HG03095 (cell line): Measurements from ENCODE around the gene ERC1.
"Not testable (repeated sequence)": the region's sequence is repeated elsewhere in the genome, so short reads cannot be mapped to it uniquely, and the experiment has no call there.

Experiments
- ATAC-seq: cut with Tn5 transposase; IDR thresholded peaks from one replicate; pipeline ENCODE4 v1.9.1; 2021; ENCODE audit warnings: moderate library complexity; ENCODE audit not compliant: unreplicated experiment

The ERC1 gene

DNA sequence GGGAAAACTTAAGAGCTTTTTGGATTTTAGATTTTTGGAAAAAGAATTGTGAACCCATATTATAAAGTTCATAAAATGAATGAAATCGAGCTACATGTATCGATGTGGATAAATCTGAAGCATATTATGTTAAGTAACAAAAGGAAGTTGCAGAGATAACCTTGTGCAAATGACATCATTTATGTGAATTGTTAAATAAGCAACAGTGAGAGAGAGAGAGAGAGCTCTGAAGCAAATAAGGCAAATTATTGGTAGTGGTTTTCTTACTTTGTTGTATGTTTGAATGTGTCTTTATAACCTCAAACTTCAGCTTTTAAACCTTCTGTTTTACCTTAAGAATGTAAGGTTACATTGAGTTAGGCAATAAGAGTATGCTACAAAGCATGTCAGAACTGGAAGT, 78.8 kb downstream of the ERC1 start:
- ATAC-seq = no peak

DNA sequence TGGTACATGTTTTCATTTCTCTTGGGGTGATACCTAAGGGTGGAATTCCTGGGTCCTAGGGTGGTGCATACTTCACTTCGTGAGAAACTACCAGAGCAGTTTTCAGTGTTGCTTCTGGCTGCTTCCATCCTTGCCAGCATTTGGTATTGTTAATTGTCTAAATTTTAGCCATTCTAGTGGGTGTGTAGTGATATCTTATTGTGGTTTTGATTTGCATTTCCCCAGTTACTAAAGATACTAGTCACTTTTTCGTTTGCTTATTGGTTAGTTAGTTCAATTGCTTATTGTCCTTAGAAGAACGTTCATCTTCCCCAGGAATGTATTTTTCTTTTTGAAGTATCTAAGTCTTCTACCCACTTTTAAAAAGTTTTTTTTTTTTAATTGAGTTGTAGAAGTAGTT, 80.2 kb downstream of the ERC1 start:
- ATAC-seq = no peak

DNA sequence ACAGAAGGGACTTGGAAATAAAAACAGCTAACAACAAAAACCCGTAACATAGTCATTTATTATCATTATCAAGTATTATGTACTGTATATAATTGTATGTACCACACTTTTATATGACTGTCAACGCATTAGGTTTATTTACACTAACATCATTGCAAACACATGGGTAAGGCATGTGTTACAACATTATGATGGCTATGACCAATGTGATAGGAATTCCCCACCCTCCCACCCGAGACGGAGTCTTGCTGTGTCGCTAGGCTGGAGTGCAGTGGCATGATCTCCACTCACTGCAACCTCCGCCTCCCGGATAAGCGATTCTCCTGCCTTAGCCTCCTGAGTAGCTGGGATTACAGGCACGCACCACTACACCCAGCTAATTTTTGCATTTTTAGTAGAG, 82.6 kb downstream of the ERC1 start:
- no peak for ATAC-seq

DNA sequence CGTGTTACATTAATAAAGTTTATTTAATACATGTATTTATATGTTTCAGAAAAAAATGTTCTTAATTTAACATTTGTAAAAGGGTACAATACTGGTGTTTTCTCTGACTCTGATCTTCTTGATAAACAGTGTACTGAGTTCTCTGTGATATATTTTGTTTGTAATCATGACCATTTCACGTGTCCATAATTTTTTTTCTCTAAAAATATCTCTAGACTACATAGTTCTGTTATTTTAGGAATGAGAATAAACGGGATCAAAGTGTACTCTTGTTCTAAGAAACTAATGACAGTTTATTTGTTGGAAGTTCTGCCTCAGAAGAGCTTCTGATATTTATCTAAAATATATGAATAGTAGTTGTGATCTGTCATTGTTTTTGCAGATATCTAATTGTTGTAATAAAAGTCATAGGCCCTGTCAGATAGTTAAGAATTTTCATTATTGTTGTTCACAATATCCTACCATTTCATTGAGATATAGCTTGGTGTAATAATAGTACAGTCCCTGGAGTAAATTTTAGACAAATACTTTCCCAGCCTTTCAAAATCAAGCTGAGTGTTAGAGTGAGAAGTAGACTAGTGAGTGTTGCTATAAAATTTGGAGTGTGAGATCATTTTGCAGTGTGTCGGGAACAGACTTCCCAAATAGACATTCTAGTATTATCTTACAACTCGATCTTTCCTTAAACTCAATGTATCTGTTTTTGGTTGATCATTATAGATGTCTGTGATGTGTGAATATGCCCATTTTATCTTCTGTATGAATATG, 86.2 kb downstream of the ERC1 start:
- ATAC-seq = no peak

DNA sequence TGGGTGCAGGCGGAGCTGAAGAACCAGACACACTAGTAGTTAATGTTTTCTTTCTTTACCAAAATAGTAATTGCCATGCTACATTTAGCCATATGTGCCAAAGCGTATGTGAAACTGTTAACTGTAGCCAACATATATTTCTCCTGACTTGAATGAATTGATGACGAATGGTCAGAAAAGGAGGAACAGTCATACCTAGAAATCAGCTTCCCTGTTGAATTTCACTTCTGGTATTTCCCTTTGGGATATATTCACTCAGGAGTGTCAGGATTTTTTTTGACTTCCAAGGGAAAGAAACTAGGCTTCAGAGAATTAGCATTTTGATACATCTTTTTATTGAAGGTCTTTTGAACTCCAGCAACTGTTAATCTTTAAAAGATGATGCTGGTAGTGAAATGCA, 87.0 kb downstream of the ERC1 start:
- ATAC-seq = no peak

DNA sequence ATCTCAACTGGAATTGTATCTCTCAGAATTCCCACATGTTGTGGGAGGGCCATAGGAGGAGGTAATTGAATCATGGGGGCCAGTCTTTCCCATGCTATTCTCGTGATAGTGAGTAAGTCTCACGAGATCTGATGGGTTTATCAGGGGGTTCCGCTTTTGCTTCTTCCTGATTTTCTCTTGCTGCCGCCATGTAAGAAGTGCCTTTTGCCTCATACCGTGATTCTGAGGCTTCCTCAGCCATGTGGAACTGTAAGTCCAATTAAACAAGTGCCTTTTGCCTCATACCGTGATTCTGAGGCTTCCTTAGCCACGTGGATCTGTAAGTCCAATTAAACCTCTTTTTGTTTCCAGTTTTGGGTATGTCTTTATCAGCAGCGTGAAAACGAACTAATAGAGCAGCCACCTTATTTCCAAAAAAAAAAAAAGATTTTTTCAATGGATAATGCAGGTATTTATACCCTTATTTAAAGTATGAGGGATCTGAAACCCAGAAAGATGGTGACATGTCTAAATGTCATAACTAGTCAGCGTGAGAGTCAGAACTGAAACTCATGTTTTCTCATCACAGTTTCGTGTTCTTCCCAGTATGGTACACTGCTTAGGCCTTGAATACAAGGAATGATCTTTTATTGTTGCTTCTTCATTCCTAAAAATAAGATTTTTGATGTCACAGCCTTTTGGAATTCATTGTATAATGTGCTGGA, 89.6 kb downstream of the ERC1 start:
- no peak for ATAC-seq

DNA sequence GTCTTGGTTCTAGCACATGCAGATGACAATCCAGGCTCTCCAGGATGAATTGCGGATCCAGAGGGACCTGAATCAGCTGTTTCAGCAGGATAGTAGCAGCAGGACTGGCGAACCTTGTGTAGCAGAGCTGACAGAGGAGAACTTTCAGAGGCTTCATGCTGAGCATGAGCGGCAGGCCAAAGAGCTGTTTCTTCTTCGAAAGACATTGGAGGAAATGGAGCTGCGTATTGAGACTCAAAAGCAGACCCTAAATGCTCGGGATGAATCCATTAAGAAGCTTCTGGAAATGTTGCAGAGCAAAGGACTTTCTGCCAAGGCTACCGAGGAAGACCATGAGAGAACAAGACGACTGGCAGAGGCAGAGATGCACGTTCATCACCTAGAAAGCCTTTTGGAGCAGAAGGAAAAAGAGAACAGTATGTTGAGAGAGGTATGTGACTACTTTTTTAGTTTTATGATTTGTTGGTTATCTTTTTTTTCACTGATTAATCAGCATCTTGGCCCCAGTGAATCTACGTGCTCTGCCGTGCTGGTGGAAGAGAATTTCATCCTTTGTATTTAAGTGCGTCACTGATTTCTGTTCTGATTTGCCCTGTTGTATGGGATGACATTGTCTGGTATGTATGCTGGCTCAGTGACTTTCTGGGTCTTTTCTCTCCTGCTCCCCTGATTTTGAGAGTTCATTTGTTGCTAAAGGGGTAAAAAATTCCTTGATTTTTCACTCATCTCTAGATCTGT, 92.3 kb downstream of the ERC1 start:
- no peak for ATAC-seq

DNA sequence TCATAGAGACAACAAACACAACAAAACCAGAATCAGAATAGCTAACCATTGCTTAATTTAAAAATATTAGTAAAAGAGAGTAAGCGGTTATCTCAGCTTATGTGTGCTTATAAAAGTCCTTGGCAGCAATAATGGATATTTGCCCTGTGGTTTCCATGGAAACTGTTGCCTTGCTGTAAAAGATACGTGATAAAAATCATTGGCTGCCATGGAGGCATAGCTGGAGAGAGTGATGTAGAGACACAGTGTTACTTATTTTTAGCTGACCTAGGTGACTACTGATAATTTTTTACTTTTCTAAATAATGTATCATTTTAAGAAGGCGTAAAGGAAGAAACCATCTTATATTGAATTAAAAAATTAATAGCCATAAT, 92.9 kb downstream of the ERC1 start:
- ATAC-seq = no peak

DNA sequence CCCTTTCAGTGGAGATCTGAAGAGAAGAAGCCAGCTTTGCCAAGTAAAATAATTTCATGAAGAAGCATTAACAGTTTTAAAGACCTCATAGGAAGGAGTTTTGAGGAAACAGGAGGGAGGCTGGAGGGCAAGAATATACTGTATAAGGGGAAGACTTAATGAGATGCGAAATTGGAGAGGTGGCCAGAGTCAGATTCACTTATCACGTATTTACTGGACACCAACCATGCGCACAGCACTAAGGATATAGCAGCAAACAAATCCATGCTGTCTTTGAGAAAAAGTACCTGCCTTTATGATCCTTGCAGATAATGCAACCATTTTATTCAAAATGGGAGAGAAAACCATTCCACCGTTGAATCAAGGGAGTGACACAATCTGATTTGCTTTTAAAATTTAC, 100.3 kb downstream of the ERC1 start:
- no peak for ATAC-seq

DNA sequence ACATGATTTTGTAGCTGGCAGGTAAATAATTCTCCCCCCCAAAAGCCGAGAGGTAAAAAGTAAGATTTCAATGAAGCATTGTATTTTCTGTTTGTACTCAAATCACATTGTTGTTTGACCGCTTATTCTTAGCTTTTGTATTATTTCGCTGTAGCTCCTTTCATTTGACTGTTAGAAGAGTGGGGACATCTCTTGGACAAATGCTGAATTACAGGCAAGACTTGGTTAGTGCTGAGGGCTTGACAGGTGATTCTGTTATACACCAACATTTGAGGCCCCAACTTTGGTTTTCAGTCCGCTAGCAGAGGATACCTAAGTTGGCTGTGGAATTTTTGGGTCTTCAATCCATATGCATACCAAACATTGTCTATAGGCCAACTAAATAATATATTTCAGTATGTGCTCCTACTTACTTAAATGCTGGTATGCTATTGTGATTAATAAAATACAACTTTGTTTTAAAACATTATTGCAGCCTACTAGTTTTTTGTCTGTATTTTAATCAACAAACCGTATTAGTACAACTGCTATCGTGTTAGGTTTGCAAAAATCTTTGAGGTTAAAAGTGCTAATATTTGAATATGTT, 102.2 kb downstream of the ERC1 start:
- no peak for ATAC-seq

DNA sequence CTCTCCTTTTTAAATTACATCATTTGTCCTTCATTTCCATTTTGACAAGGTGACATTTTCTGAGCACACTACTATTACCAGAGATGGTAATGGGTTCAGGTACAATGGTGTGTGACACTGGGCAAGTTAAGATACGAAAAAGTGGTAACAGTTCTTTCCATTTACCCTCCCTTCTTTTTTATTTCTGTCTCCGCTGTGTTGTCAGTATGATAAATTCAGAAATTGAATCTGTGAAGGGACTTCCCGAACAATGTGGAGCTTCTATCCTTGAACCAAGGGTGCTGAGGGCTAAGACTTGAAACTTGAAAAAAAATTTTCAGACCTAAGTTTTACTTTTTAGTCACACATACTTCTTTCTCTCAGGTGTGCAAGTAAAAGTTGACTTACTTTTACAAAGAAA, 103.7 kb downstream of the ERC1 start:
- no peak for ATAC-seq

DNA sequence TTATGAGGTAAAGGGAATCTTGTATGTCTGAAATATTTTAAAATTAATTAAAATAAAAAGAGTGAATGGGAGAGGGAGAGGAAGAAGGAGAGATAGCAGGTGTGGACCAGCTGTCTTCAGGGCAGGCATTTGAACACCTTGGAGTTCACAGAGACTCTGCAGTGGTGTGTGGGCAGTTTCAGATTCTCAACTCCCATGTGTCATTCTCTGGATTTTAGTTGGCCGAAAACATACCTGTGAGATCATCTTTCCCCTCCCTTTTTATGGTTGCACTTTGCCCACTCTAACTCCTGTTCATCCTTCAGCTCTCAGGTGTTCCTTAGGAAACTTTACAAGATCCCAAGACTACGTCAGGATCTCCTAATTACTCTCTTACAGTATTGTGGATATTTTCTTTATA, 108.1 kb downstream of the ERC1 start:
- ATAC-seq = no peak

DNA sequence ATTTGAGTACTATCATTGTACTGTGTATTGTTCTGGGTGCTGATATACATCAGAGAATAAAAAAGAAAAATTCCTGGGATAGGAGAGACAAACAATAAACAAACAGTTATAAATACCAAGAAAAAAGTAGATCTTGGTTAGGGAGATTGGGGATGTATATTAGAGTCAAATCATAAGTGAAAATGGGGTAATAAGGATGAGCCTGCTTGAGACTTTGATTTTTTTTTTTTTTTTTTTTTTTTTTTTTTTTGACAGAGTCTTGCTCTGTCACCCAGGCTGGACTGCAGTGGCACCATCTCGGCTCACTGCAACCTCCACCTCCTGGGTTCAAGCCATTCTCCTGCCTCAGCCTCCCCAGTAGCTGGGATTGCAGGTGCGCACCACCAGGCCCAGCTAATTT, 108.6 kb downstream of the ERC1 start:
- not testable (repeated sequence) for ATAC-seq

DNA sequence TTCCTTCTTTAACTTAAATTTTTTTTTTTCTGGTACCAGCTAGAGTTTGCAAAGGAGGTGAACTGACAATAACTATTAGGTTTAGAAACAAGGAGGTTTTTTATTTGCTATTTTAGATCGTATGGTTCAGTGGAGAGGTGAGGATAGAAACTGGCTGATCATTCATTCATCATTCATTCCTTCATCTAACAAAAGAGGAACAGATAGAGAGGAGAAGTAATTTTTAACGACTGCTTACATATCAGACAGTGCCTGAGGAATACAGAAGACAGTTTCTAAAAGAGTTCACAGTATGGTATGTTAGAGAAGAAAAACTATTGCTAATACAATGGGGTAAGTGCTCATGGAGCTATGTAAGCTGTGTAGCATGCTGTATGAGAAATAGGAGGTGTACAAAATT, 111.1 kb downstream of the ERC1 start:
- ATAC-seq = no peak

DNA sequence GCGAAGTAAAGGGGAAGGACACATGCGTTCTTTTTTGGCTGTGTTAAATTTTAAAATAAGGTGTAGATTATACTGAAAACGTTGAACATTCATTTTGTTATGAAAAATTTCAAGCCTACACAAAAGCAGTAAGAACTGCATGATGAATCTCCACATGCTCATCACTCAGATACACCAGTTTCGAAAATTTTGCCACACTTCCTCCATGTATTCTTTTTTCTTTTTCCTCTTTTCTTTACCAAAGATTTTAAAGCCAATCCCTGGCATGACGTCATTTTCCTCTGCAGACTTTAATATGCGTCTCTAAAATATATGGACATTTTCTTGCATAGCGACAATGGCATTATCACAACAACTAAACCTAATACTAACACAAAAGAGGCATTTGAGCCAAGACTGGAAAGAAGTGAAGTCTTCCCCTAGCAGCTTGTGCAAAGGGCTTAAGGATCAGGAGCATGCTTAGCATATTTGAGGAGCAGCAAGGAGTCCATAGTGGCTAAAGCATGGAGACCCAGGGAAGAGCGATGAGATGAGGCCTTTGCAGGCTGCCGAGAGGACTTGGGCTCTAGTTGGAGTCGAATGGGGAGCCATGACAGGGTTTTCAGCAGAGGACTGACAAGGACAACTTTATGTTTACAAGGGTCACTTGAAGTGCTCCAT, 111.9 kb downstream of the ERC1 start:
- no peak for ATAC-seq

DNA sequence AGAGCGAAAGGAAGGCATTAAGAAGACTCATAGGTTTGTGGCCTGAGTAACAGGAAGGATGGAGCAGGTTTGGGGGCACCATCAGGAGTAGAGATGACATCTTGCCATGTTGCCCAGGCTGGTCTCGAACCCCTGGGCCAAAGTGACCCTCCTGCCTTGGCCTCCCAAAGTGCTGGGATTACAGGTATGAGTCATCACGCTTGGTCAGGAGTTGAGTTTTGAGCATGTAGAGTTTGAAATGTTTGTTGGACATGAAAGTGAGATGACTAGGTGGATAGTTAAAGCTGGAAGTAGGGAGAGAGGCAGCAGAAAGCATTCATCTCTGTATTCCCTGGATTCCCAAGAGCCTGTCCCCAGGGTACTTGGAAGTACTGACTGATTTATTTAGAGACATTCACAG, 112.6 kb downstream of the ERC1 start:
- ATAC-seq = no peak

DNA sequence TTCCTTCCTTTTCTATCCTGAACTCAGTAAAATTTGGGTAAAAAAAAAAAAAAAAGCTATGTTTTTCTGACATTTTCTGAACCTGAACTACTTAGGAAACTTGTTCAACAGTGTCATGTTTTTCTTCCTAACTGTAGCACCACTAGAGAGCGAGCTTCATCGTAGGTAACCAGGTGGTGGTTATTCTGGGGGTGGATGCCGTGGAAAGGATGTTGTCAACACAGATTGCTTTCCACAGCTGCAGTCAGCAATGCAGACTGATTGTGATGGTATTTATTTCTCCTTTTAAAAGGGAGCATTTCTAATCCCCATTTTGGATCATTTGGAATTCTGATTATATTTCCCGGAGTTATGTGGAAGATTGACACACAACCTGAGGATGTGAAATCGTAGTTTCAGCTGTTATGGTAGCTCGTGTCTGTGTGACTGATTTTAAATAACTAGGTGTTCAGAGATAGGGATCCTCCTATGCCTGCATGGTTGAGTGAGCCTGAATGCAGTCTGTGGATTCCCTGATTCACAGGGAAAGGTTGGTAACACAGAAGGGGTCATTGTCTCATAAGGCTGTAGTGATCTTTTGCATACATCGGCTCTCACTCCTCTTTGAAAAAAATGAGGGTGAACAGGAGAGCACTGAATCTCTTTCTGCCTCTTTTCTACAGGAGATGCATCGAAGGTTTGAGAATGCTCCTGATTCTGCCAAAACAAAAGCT, 113.2 kb downstream of the ERC1 start:
- ATAC-seq = no peak

DNA sequence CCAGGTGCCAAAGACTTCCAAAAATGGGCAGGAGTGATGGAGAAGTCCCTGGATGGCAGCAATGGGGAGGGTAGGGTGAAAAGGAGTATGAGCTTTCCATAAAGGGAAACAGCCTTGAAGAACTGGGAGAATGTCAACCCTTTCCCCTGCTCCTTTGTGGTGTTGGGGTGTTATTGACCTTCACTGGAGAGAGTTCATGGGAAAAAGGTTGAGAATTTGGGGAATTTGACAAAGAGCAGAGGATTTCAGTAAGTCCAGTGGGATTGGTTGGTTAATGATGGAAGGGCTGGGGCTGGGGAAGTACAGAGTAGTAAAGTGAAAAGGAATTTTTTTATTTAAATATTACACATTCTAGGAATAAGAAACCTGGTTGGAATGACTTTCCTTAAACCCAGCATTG, 116.6 kb downstream of the ERC1 start:
- no peak for ATAC-seq

DNA sequence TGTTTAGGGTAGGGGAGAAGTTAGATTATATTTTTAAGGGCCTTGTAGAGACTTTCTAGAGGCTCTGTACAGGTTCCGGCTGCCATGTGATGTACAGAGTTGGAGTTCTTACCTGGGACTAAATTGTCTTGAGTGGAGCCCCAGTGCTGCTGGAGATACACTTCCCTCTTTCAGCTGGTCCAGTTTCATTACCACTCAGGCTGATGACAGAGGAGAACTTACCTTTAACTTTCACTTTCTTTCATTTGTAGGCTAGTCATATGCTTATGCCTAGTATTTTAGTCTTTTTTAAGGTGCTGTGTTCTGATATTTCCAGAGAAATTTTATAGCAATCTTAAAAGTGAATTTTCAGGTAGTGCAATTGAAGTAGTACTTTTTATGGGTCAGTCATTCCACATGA, 117.3 kb downstream of the ERC1 start:
- peak; percentile 95 for ATAC-seq

DNA sequence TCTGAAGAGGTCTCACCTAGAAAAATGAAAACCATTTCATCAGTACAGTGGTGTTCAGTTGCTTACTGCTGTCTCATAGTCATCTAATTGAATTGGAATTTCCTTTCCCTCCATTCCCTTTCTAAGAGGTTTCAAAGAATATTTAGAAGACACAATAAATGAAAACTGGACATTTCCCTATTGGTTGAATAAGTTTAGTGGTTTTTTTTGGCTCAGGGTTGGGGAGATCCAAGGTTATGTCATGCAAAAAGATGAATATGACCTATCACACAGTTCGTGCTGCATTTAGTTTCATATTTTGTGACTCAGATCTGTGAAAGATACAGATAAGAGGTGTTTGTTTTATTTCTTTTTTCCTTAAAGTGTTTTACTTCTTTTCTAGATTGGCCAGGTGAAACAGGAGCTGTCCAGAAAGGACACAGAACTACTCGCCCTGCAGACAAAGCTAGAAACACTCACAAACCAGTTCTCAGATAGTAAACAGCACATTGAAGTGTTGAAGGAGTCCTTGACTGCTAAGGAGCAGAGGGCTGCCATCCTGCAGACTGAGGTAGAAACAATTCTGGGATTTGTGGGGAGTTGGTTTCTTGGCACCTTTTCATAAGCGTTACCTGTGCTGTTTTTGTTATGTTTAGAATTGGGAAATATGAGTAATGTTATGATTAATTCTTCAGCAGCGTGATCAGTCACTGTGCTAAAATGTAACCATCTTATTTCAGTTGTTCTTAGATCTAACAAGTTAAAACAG, 124.6 kb downstream of the ERC1 start:
- ATAC-seq = no peak
